SU-DHL-6 (cell line): ENCODE data around the gene ANO7.

Experiments used
- H2AFZ ChIP-seq: fragments of 200-600 bp; sonication (generic); 2 replicates; pipeline ENCODE4 v1.6.1; 2014; ENCODE audit warnings: low read depth, mild to moderate bottlenecking, moderate library complexity, mixed read lengths, antibody characterized with exemption, low read length; ENCODE audit not compliant: severe bottlenecking
- H3F3A ChIP-seq: fragments of 200-600 bp; shearing (Covaris generic); 2 replicates; pipeline ENCODE4 v1.6.0; 2016; ENCODE audit warnings: antibody characterized with exemption, mild to moderate bottlenecking; ENCODE audit not compliant: insufficient read depth
- H3K27ac ChIP-seq: fragments of 200-600 bp; sonication (generic); 2 replicates; pipeline ENCODE4 v1.5.1; 2016; ENCODE audit warnings: low read depth, mild to moderate bottlenecking, low read length, moderate library complexity, mixed read lengths
- H3K27me3 ChIP-seq: fragments of 200-600 bp; sonication (generic), shearing (Covaris generic); 2 replicates; pipeline ENCODE4 v1.6.0; 2014; ENCODE audit warnings: mild to moderate bottlenecking, low read length
- H3K36me3 ChIP-seq: fragments of 200-600 bp; sonication (generic); 2 replicates; pipeline ENCODE4 v1.6.1; 2014; ENCODE audit warnings: mild to moderate bottlenecking, low read length, mixed read lengths
- H3K4me2 ChIP-seq: fragments of 300-600, 200-600 bp; shearing (Covaris generic), sonication (generic); 2 replicates; pipeline ENCODE4 v1.6.0; 2014; ENCODE audit warnings: low read length, low read depth, mild to moderate bottlenecking; ENCODE audit not compliant: poor library complexity, severe bottlenecking
- H3K4me3 ChIP-seq: fragments of 200-600 bp; sonication (generic); 2 replicates; pipeline ENCODE4 v1.5.1; 2014; ENCODE audit warnings: antibody characterized with exemption, low read length, mild to moderate bottlenecking, mixed read lengths; ENCODE audit not compliant: insufficient read depth, poor library complexity, severe bottlenecking
- H3K79me2 ChIP-seq: fragments of 200-600 bp; sonication (generic); 2 replicates; pipeline ENCODE4 v1.6.1; 2014; ENCODE audit warnings: mild to moderate bottlenecking, low read length, moderate library complexity; ENCODE audit not compliant: insufficient read depth
- H3K9ac ChIP-seq: fragments of 200-600 bp; sonication (generic); 2 replicates; pipeline ENCODE4 v1.7.0; 2014; ENCODE audit warnings: mild to moderate bottlenecking, low read length
- H3K9me2 ChIP-seq: fragments of 200-600 bp; sonication (generic); replicated peaks from 2 replicates; pipeline ENCODE4 v1.6.1; 2014; ENCODE audit warnings: low read length; ENCODE audit not compliant: insufficient read depth
- H3K9me3 ChIP-seq: fragments of 200-600 bp; sonication (generic); 2 replicates; pipeline ENCODE4 v1.6.1; 2014; ENCODE audit warnings: low read length, mixed read lengths; ENCODE audit not compliant: insufficient read depth
- H4K20me1 ChIP-seq: fragments of 200-600 bp; sonication (generic); 2 replicates; pipeline ENCODE4 v1.6.1; 2014; ENCODE audit warnings: low read depth, mild to moderate bottlenecking, antibody characterized with exemption, low read length, moderate library complexity, mixed read lengths
- CTCF ChIP-seq: fragments of 200-600 bp; sonication (generic); IDR thresholded peaks from one replicate; pipeline ENCODE4 v1.5.1; 2017; ENCODE audit warnings: antibody characterized with exemption, mild to moderate bottlenecking, low read length, moderate library complexity; ENCODE audit not compliant: insufficient read depth, poor library complexity, severe bottlenecking
- EZH2phosphoT487 ChIP-seq: fragments of 200-600 bp; sonication (generic), shearing (Covaris generic); conservative IDR thresholded peaks from 2 replicates; pipeline ENCODE4 v1.6.1; 2018; ENCODE audit warnings: mild to moderate bottlenecking, antibody characterized with exemption, low read length, moderate library complexity, mixed read lengths

ANO7 gene

GRCh38 chr2:241203218-241204009 is 14.9 kb downstream of the ANO7 start:
- H3F3A ChIP-seq, result no peaks in the 10 kb centered on the region
- no peak overlapping the region for H3K4me3 ChIP-seq
- H3K9me2 ChIP-seq, result no peaks in the 10 kb centered on the region
- no peaks in the 10 kb centered on the region for H3K27me3 ChIP-seq
- H3K9me3 ChIP-seq, result no peaks in the 10 kb centered on the region
- H3K9ac ChIP-seq, result no peak overlapping the region
- H2AFZ ChIP-seq, result no peak overlapping the region
- TF ChIP-seq EZH2phosphoT487 (no peak), CTCF (no peak)
- no peak overlapping the region for H3K27ac ChIP-seq
- H4K20me1 ChIP-seq, result no peaks in the 10 kb centered on the region
- no peaks in the 10 kb centered on the region for H3K79me2 ChIP-seq
- no peaks in the 10 kb centered on the region for H3K36me3 ChIP-seq
- no peak overlapping the region for H3K4me2 ChIP-seq

GRCh38 chr2:241204010-241204384 is 15.5 kb downstream of the ANO7 start:
- Histone ChIP-seq H3K9ac (no peak overlapping the region), H3K4me3 (no peak overlapping the region), H2AFZ (no peak overlapping the region), H3F3A (no peaks in the 10 kb centered on the region), H3K36me3 (no peaks in the 10 kb centered on the region), H3K4me2 (no peak overlapping the region), H3K9me3 (no peaks in the 10 kb centered on the region), H3K79me2 (no peaks in the 10 kb centered on the region), H3K27me3 (no peaks in the 10 kb centered on the region), H3K9me2 (no peaks in the 10 kb centered on the region), H3K27ac (no peak overlapping the region), H4K20me1 (no peaks in the 10 kb centered on the region)
- no peak for TF ChIP-seq CTCF

- no peaks in the 10 kb centered on the region for H3K36me3 ChIP-seq
- no peak overlapping the region for H3K27ac ChIP-seq
- no peak overlapping the region for H3K9ac ChIP-seq
- H3K79me2 ChIP-seq, result no peaks in the 10 kb centered on the region
- no peak overlapping the region for H3K4me2 ChIP-seq
- no peaks in the 10 kb centered on the region for H4K20me1 ChIP-seq
- no peak overlapping the region for H2AFZ ChIP-seq
- H3K27me3 ChIP-seq, result no peaks in the 10 kb centered on the region
- no peaks in the 10 kb centered on the region for H3F3A ChIP-seq
- no peaks in the 10 kb centered on the region for H3K9me2 ChIP-seq
- no peak for TF ChIP-seq EZH2phosphoT487
- TF ChIP-seq CTCF, result no peak
- H3K4me3 ChIP-seq, result no peak overlapping the region
- H3K9me3 ChIP-seq, result no peaks in the 10 kb centered on the region
Measured at GRCh38 chr2:241204490-241204889, 16.0 kb downstream of the ANO7 start.
